ENCODE data around the gene FYB2. TPM values are rescaled to one million over a fixed set of nuclear protein-coding genes. Genes with fewer than 3 reads are reported as not detected.

FYB2 gene
- total and polyA plus RNA-seq, 2 experiments from 2014 or later = 15.5 to 18.6 TPM

GRCh38 chr1:56715156-56715555 is 104.0 kb downstream of the FYB2 start:
- Histone ChIP-seq H3K27ac (no peak overlapping the region), H3K4me2 (no peak overlapping the region), H3K36me3 (replicated peaks; ENCODE audit: insufficient read depth, low read depth) (no peaks in the 10 kb centered on the region), H3K4me1 (ENCODE audit: insufficient read depth) (peaks cover 9% of the 10 kb centered on the region), H2AFZ (no peak overlapping the region), H3K9me3 (ENCODE audit: low read depth) (no peaks in the 10 kb centered on the region), H3K4me3 (no peak overlapping the region), H3K79me2 (no peaks in the 10 kb centered on the region), H3K9me2 (replicated peaks; ENCODE audit: insufficient read depth) (no peaks in the 10 kb centered on the region), H3K27me3 (no peaks in the 10 kb centered on the region), H4K20me1 (ENCODE audit: insufficient read depth, poor library complexity, severe bottlenecking) (no peaks in the 10 kb centered on the region)
- TF ChIP-seq CTCF (IDR thresholded peaks at IDR 0.05; ENCODE audit: poor library complexity) (no peak), EZH2phosphoT487 (IDR thresholded peaks at IDR 0.05; ENCODE audit: low read depth, severe bottlenecking, unreplicated experiment) (no peak), EZH2 (IDR thresholded peaks at IDR 0.05; ENCODE audit: borderline replicate concordance) (no peak)
- no peak for DNase-seq (ENCODE audit: low spot score)
- 71% methylated on average over 1 of the region's 1 CpG for WGBS (ENCODE audit: low lambda C conversion rate, missing lambda C conversion rate)

- Histone ChIP-seq H3K27me3 (no peaks in the 10 kb centered on the region), H3K9me2 (replicated peaks; ENCODE audit: insufficient read depth) (no peaks in the 10 kb centered on the region), H3K4me2 (no peak overlapping the region), H3K9me3 (ENCODE audit: low read depth) (no peaks in the 10 kb centered on the region), H3K4me3 (no peak overlapping the region), H4K20me1 (ENCODE audit: insufficient read depth, poor library complexity, severe bottlenecking) (no peaks in the 10 kb centered on the region), H3K79me2 (no peaks in the 10 kb centered on the region), H3K36me3 (replicated peaks; ENCODE audit: insufficient read depth, low read depth) (no peaks in the 10 kb centered on the region), H2AFZ (no peak overlapping the region), H3K27ac (no peak overlapping the region), H3K4me1 (ENCODE audit: insufficient read depth) (peaks cover 9% of the 10 kb centered on the region)
- TF ChIP-seq CTCF (IDR thresholded peaks at IDR 0.05; ENCODE audit: poor library complexity) = no peak
- no peak for TF ChIP-seq EZH2phosphoT487 (IDR thresholded peaks at IDR 0.05; ENCODE audit: low read depth, severe bottlenecking, unreplicated experiment)
- TF ChIP-seq EZH2 (IDR thresholded peaks at IDR 0.05; ENCODE audit: borderline replicate concordance) = no peak
- 72% methylated on average over 1 of the region's 1 CpG for WGBS (ENCODE audit: low lambda C conversion rate, missing lambda C conversion rate)
- no peak for DNase-seq (ENCODE audit: low spot score)
These were observed 106.1 kb downstream of the FYB2 start for GRCh38 chr1:56713112-56713511.

GRCh38 chr1:56712150-56712549 is 107.1 kb downstream of the FYB2 start:
- no peaks in the 10 kb centered on the region for H3K79me2 ChIP-seq
- no peaks in the 10 kb centered on the region for H3K9me3 ChIP-seq (ENCODE audit: low read depth)
- H3K27ac ChIP-seq = no peak overlapping the region
- peaks cover 9% of the 10 kb centered on the region for H3K4me1 ChIP-seq (ENCODE audit: insufficient read depth)
- H2AFZ ChIP-seq = no peak overlapping the region
- no peaks in the 10 kb centered on the region for H3K27me3 ChIP-seq
- no peak overlapping the region for H3K4me3 ChIP-seq
- TF ChIP-seq EZH2phosphoT487 (IDR thresholded peaks at IDR 0.05; ENCODE audit: low read depth, severe bottlenecking, unreplicated experiment) (no peak), EZH2 (IDR thresholded peaks at IDR 0.05; ENCODE audit: borderline replicate concordance) (no peak), CTCF (IDR thresholded peaks at IDR 0.05; ENCODE audit: poor library complexity) (no peak)
- H3K4me2 ChIP-seq = no peak overlapping the region
- H3K9me2 ChIP-seq (replicated peaks; ENCODE audit: insufficient read depth) = no peaks in the 10 kb centered on the region
- no peaks in the 10 kb centered on the region for H3K36me3 ChIP-seq (replicated peaks; ENCODE audit: insufficient read depth, low read depth)
- DNase-seq (ENCODE audit: low spot score) = no peak
- no peaks in the 10 kb centered on the region for H4K20me1 ChIP-seq (ENCODE audit: insufficient read depth, poor library complexity, severe bottlenecking)
- WGBS (ENCODE audit: low lambda C conversion rate, missing lambda C conversion rate) = 59% methylated on average over 1 of the region's 1 CpG

- Histone ChIP-seq H3K27ac (no peak overlapping the region), H3K4me1 (ENCODE audit: insufficient read depth) (peaks cover 9% of the 10 kb centered on the region), H4K20me1 (ENCODE audit: insufficient read depth, poor library complexity, severe bottlenecking) (no peaks in the 10 kb centered on the region), H3K4me2 (no peak overlapping the region), H3K36me3 (replicated peaks; ENCODE audit: insufficient read depth, low read depth) (no peaks in the 10 kb centered on the region), H3K79me2 (no peaks in the 10 kb centered on the region), H3K4me3 (no peak overlapping the region), H3K9me3 (ENCODE audit: low read depth) (no peaks in the 10 kb centered on the region), H2AFZ (no peak overlapping the region), H3K27me3 (no peaks in the 10 kb centered on the region), H3K9me2 (replicated peaks; ENCODE audit: insufficient read depth) (no peaks in the 10 kb centered on the region)
- peak; percentile 9 for DNase-seq (ENCODE audit: low spot score)
- no peak for TF ChIP-seq EZH2 (IDR thresholded peaks at IDR 0.05; ENCODE audit: borderline replicate concordance)
- no peak for TF ChIP-seq EZH2phosphoT487 (IDR thresholded peaks at IDR 0.05; ENCODE audit: low read depth, severe bottlenecking, unreplicated experiment)
- no peak for TF ChIP-seq CTCF (IDR thresholded peaks at IDR 0.05; ENCODE audit: poor library complexity)
These were observed 108.6 kb downstream of the FYB2 start for GRCh38 chr1:56710646-56711045.
